Measurements from ENCODE around the gene LEO1.

The LEO1 gene

GRCh38 chr15:51971375-51972133 is at the start of gene LEO1:
LEO1 (minus strand) TSS chr15:51971778; CDS start chr15:51971745, 33 bp downstream.
- DNase-seq = peak; percentile 95

GRCh38 chr15:52021128-52021671 is 49.6 kb upstream of the LEO1 start:
- DNase-seq = peak; percentile 74

GRCh38 chr15:52020221-52021085 is 48.9 kb upstream of the LEO1 start:
- no peak for DNase-seq

- DNase-seq = peak; percentile 66
These were observed 48.0 kb upstream of the LEO1 start for GRCh38 chr15:52019394-52020220.

- DNase-seq = peak; percentile 95
These were observed 47.3 kb upstream of the LEO1 start, which contains the start of gene MAPK6 for GRCh38 chr15:52018693-52019393. MAPK6 (plus strand) TSS chr15:52019219; CDS start chr15:52046461, 27,242 bp downstream.

GRCh38 chr15:52018244-52018643 is 46.7 kb upstream of the LEO1 start:
- DNase-seq = no peak

GRCh38 chr15:52016316-52016715 is 44.7 kb upstream of the LEO1 start:
- DNase-seq = no peak

GRCh38 chr15:52014616-52015015 is 43.0 kb upstream of the LEO1 start:
- DNase-seq = no peak

- no peak for DNase-seq
These were observed 41.7 kb upstream of the LEO1 start for GRCh38 chr15:52013151-52013791.

GRCh38 chr15:52012210-52012609 is 40.6 kb upstream of the LEO1 start:
- DNase-seq = no peak

GRCh38 chr15:52011711-52012144 is 40.1 kb upstream of the LEO1 start:
- no peak for DNase-seq

- no peak for DNase-seq
These were observed 39.3 kb upstream of the LEO1 start for GRCh38 chr15:52010633-52011595.

GRCh38 chr15:52008698-52009434 is 37.3 kb upstream of the LEO1 start:
- DNase-seq = no peak

GRCh38 chr15:52008359-52008697 is 36.8 kb upstream of the LEO1 start:
- no peak for DNase-seq

- no peak for DNase-seq
These were observed 35.2 kb upstream of the LEO1 start for GRCh38 chr15:52006702-52007340.

- no peak for DNase-seq
These were observed 34.4 kb upstream of the LEO1 start for GRCh38 chr15:52005748-52006701.

GRCh38 chr15:52004806-52005205 is 33.2 kb upstream of the LEO1 start:
- DNase-seq = no peak

GRCh38 chr15:52003710-52004109 is 32.1 kb upstream of the LEO1 start:
- DNase-seq = no peak
